ENCODE results near the gene C5orf22.
"Not testable (repeated sequence)": the region's sequence is repeated elsewhere in the genome, so short reads cannot be mapped to it uniquely, and the experiment has no call there.

Gene C5orf22

GRCh38 chr5:31549114-31549513 is 17.0 kb downstream of the C5orf22 start:
- H3K9me3 ChIP-seq (ENCODE audit: control insufficient read depth in 2 of 2, low read length in 2 of 2); H3K9ac ChIP-seq (ENCODE audit: low read depth in 1 of 2, low read length in 2 of 2); H3K4me1 ChIP-seq (ENCODE audit: control insufficient read depth in 2 of 2, insufficient read depth in 2 of 2, low read length in 2 of 2); H3K4me3 ChIP-seq (ENCODE audit: low read length in 2 of 2); H3K27ac ChIP-seq (ENCODE audit: low read depth in 2 of 2, low read length in 2 of 2); H3K27me3 ChIP-seq (ENCODE audit: control insufficient read depth in 2 of 2, insufficient read depth in 2 of 2, low read length in 2 of 2): not testable (repeated sequence)
- H3K36me3 ChIP-seq (ENCODE audit: control insufficient read depth in 2 of 2, insufficient read depth in 2 of 2, low read length in 2 of 2), result peaks cover 34 to 42% of the 10 kb centered on the region in 2 donors

GRCh38 chr5:31551878-31552277 is 19.8 kb downstream of the C5orf22 start:
- Histone ChIP-seq H3K27ac (ENCODE audit: low read depth in 2 of 2, low read length in 2 of 2) (no peak overlapping the region), H3K4me1 (ENCODE audit: control insufficient read depth in 2 of 2, insufficient read depth in 2 of 2, low read length in 2 of 2) (no peaks in the 10 kb centered on the region), H3K9me3 (ENCODE audit: control insufficient read depth in 2 of 2, low read length in 2 of 2) (no peaks in the 10 kb centered on the region), H3K4me3 (ENCODE audit: low read length in 2 of 2) (no peak overlapping the region), H3K27me3 (ENCODE audit: control insufficient read depth in 2 of 2, insufficient read depth in 2 of 2, low read length in 2 of 2) (no peaks in the 10 kb centered on the region), H3K9ac (ENCODE audit: low read depth in 1 of 2, low read length in 2 of 2) (no peak overlapping the region), H3K36me3 (ENCODE audit: control insufficient read depth in 2 of 2, insufficient read depth in 2 of 2, low read length in 2 of 2) (peaks cover 33 to 44% of the 10 kb centered on the region in 2 donors)

- Histone ChIP-seq H3K4me3 (ENCODE audit: low read length in 2 of 2) (no peak overlapping the region), H3K27ac (ENCODE audit: low read depth in 2 of 2, low read length in 2 of 2) (no peak overlapping the region), H3K36me3 (ENCODE audit: control insufficient read depth in 2 of 2, insufficient read depth in 2 of 2, low read length in 2 of 2) (peaks cover 25 to 27% of the 10 kb centered on the region in 2 donors), H3K4me1 (ENCODE audit: control insufficient read depth in 2 of 2, insufficient read depth in 2 of 2, low read length in 2 of 2) (no peaks in the 10 kb centered on the region), H3K9me3 (ENCODE audit: control insufficient read depth in 2 of 2, low read length in 2 of 2) (no peaks in the 10 kb centered on the region), H3K27me3 (ENCODE audit: control insufficient read depth in 2 of 2, insufficient read depth in 2 of 2, low read length in 2 of 2) (no peaks in the 10 kb centered on the region), H3K9ac (ENCODE audit: low read depth in 1 of 2, low read length in 2 of 2) (no peak overlapping the region)
These were observed 21.8 kb downstream of the C5orf22 start for GRCh38 chr5:31553863-31554262.

GRCh38 chr5:31554552-31554951 is 22.5 kb downstream of the C5orf22 start:
- Histone ChIP-seq H3K27ac (ENCODE audit: low read depth in 2 of 2, low read length in 2 of 2) (no peak overlapping the region), H3K36me3 (ENCODE audit: control insufficient read depth in 2 of 2, insufficient read depth in 2 of 2, low read length in 2 of 2) (peaks cover 25 to 27% of the 10 kb centered on the region in 2 donors)

GRCh38 chr5:31556461-31556860 is 24.4 kb downstream of the C5orf22 start:
- Histone ChIP-seq H3K4me1 (ENCODE audit: control insufficient read depth in 2 of 2, insufficient read depth in 2 of 2, low read length in 2 of 2) (no peaks in the 10 kb centered on the region), H3K9ac (ENCODE audit: low read depth in 1 of 2, low read length in 2 of 2) (no peak overlapping the region), H3K36me3 (ENCODE audit: control insufficient read depth in 2 of 2, insufficient read depth in 2 of 2, low read length in 2 of 2) (peaks cover 18 to 22% of the 10 kb centered on the region in 2 donors), H3K27ac (ENCODE audit: low read depth in 2 of 2, low read length in 2 of 2) (no peak overlapping the region), H3K9me3 (ENCODE audit: control insufficient read depth in 2 of 2, low read length in 2 of 2) (no peaks in the 10 kb centered on the region), H3K4me3 (ENCODE audit: low read length in 2 of 2) (no peak overlapping the region), H3K27me3 (ENCODE audit: control insufficient read depth in 2 of 2, insufficient read depth in 2 of 2, low read length in 2 of 2) (no peaks in the 10 kb centered on the region)

More at GRCh38 chr5:31554552-31554951, 22.5 kb downstream of the C5orf22 start:
- Histone ChIP-seq H3K4me1 (ENCODE audit: control insufficient read depth in 2 of 2, insufficient read depth in 2 of 2, low read length in 2 of 2) (no peaks in the 10 kb centered on the region), H3K27me3 (ENCODE audit: control insufficient read depth in 2 of 2, insufficient read depth in 2 of 2, low read length in 2 of 2) (no peaks in the 10 kb centered on the region), H3K4me3 (ENCODE audit: low read length in 2 of 2) (no peak overlapping the region), H3K9ac (ENCODE audit: low read depth in 1 of 2, low read length in 2 of 2) (no peak overlapping the region), H3K9me3 (ENCODE audit: control insufficient read depth in 2 of 2, low read length in 2 of 2) (no peaks in the 10 kb centered on the region)

- no peaks in the 10 kb centered on the region for H3K4me1 ChIP-seq (ENCODE audit: control insufficient read depth in 2 of 2, insufficient read depth in 2 of 2, low read length in 2 of 2)
- H3K9me3 ChIP-seq (ENCODE audit: control insufficient read depth in 2 of 2, low read length in 2 of 2), result no peaks in the 10 kb centered on the region
- no peak overlapping the region for H3K9ac ChIP-seq (ENCODE audit: low read depth in 1 of 2, low read length in 2 of 2)
- H3K4me3 ChIP-seq (ENCODE audit: low read length in 2 of 2), result no peak overlapping the region
- no peaks in the 10 kb centered on the region for H3K27me3 ChIP-seq (ENCODE audit: control insufficient read depth in 2 of 2, insufficient read depth in 2 of 2, low read length in 2 of 2)
- H3K36me3 ChIP-seq (ENCODE audit: control insufficient read depth in 2 of 2, insufficient read depth in 2 of 2, low read length in 2 of 2), result peaks cover 0 to 3% of the 10 kb centered on the region in 2 donors
- H3K27ac ChIP-seq (ENCODE audit: low read depth in 2 of 2, low read length in 2 of 2), result no peak overlapping the region
These were observed 27.8 kb downstream of the C5orf22 start for GRCh38 chr5:31559942-31560341.

- Histone ChIP-seq H3K4me3 (ENCODE audit: low read length in 2 of 2) (no peak overlapping the region), H3K9me3 (ENCODE audit: control insufficient read depth in 2 of 2, low read length in 2 of 2) (no peaks in the 10 kb centered on the region), H3K4me1 (ENCODE audit: control insufficient read depth in 2 of 2, insufficient read depth in 2 of 2, low read length in 2 of 2) (no peaks in the 10 kb centered on the region), H3K27me3 (ENCODE audit: control insufficient read depth in 2 of 2, insufficient read depth in 2 of 2, low read length in 2 of 2) (no peaks in the 10 kb centered on the region), H3K9ac (ENCODE audit: low read depth in 1 of 2, low read length in 2 of 2) (no peak overlapping the region), H3K27ac (ENCODE audit: low read depth in 2 of 2, low read length in 2 of 2) (no peak overlapping the region), H3K36me3 (ENCODE audit: control insufficient read depth in 2 of 2, insufficient read depth in 2 of 2, low read length in 2 of 2) (no peaks in the 10 kb centered on the region)
These were observed 29.8 kb downstream of the C5orf22 start for GRCh38 chr5:31561946-31562345.

- Histone ChIP-seq H3K36me3 (ENCODE audit: control insufficient read depth in 2 of 2, insufficient read depth in 2 of 2, low read length in 2 of 2) (no peaks in the 10 kb centered on the region), H3K27ac (ENCODE audit: low read depth in 2 of 2, low read length in 2 of 2) (no peak overlapping the region), H3K4me3 (ENCODE audit: low read length in 2 of 2) (no peak overlapping the region), H3K9ac (ENCODE audit: low read depth in 1 of 2, low read length in 2 of 2) (no peak overlapping the region), H3K27me3 (ENCODE audit: control insufficient read depth in 2 of 2, insufficient read depth in 2 of 2, low read length in 2 of 2) (no peaks in the 10 kb centered on the region), H3K9me3 (ENCODE audit: control insufficient read depth in 2 of 2, low read length in 2 of 2) (no peaks in the 10 kb centered on the region), H3K4me1 (ENCODE audit: control insufficient read depth in 2 of 2, insufficient read depth in 2 of 2, low read length in 2 of 2) (no peaks in the 10 kb centered on the region)
These were observed 31.1 kb downstream of the C5orf22 start for GRCh38 chr5:31563216-31563615.

- not testable (repeated sequence) for H3K27ac ChIP-seq (ENCODE audit: low read depth in 2 of 2, low read length in 2 of 2); H3K4me3 ChIP-seq (ENCODE audit: low read length in 2 of 2); H3K9ac ChIP-seq (ENCODE audit: low read depth in 1 of 2, low read length in 2 of 2); H3K36me3 ChIP-seq (ENCODE audit: control insufficient read depth in 2 of 2, insufficient read depth in 2 of 2, low read length in 2 of 2); H3K27me3 ChIP-seq (ENCODE audit: control insufficient read depth in 2 of 2, insufficient read depth in 2 of 2, low read length in 2 of 2); H3K9me3 ChIP-seq (ENCODE audit: control insufficient read depth in 2 of 2, low read length in 2 of 2); H3K4me1 ChIP-seq (ENCODE audit: control insufficient read depth in 2 of 2, insufficient read depth in 2 of 2, low read length in 2 of 2)
These were observed 34.3 kb downstream of the C5orf22 start for GRCh38 chr5:31566362-31566761.

GRCh38 chr5:31568302-31568835 is 36.3 kb downstream of the C5orf22 start:
- H3K4me3 ChIP-seq (ENCODE audit: low read length in 2 of 2), result no peak overlapping the region
- H3K9me3 ChIP-seq (ENCODE audit: control insufficient read depth in 2 of 2, low read length in 2 of 2), result no peaks in the 10 kb centered on the region
- H3K4me1 ChIP-seq (ENCODE audit: control insufficient read depth in 2 of 2, insufficient read depth in 2 of 2, low read length in 2 of 2), result no peaks in the 10 kb centered on the region
- no peak overlapping the region for H3K27ac ChIP-seq (ENCODE audit: low read depth in 2 of 2, low read length in 2 of 2)
- no peaks in the 10 kb centered on the region for H3K36me3 ChIP-seq (ENCODE audit: control insufficient read depth in 2 of 2, insufficient read depth in 2 of 2, low read length in 2 of 2)
- no peak overlapping the region for H3K9ac ChIP-seq (ENCODE audit: low read depth in 1 of 2, low read length in 2 of 2)
- no peaks in the 10 kb centered on the region for H3K27me3 ChIP-seq (ENCODE audit: control insufficient read depth in 2 of 2, insufficient read depth in 2 of 2, low read length in 2 of 2)

- H3K27me3 ChIP-seq (ENCODE audit: control insufficient read depth in 2 of 2, insufficient read depth in 2 of 2, low read length in 2 of 2), result no peaks in the 10 kb centered on the region
- no peak overlapping the region for H3K27ac ChIP-seq (ENCODE audit: low read depth in 2 of 2, low read length in 2 of 2)
- no peaks in the 10 kb centered on the region for H3K4me1 ChIP-seq (ENCODE audit: control insufficient read depth in 2 of 2, insufficient read depth in 2 of 2, low read length in 2 of 2)
- no peak overlapping the region for H3K9ac ChIP-seq (ENCODE audit: low read depth in 1 of 2, low read length in 2 of 2)
- no peaks in the 10 kb centered on the region for H3K9me3 ChIP-seq (ENCODE audit: control insufficient read depth in 2 of 2, low read length in 2 of 2)
- no peaks in the 10 kb centered on the region for H3K36me3 ChIP-seq (ENCODE audit: control insufficient read depth in 2 of 2, insufficient read depth in 2 of 2, low read length in 2 of 2)
- H3K4me3 ChIP-seq (ENCODE audit: low read length in 2 of 2), result no peak overlapping the region
These were observed 37.0 kb downstream of the C5orf22 start for GRCh38 chr5:31569068-31569467.

Data from mucosa of rectum (tissue), 2 donors.